A549 (cell line): ENCODE results near the gene MR1.

ENCODE experiments used
- CBX2 ChIP-seq: fragments of 200-600 bp; sonication (generic); IDR thresholded peaks from 2 replicates; pipeline ENCODE4 v1.6.1; 2016; ENCODE audit warnings: low read depth, mild to moderate bottlenecking, borderline replicate concordance
- CTCF ChIP-seq: fragments of >200 bp; sonication (Bioruptor Twin); formaldehyde crosslinking; IDR thresholded peaks from 3 replicates; pipeline ENCODE4 v1.5.1; 2016
- EP300 ChIP-seq, 2 experiments: fragments of >200 bp; sonication (Bioruptor Twin); formaldehyde crosslinking; IDR thresholded peaks; 2 replicates in 1 of 2; 3 replicates in 1 of 2; pipeline ENCODE4 v1.6.1; 2016 to 2017
- JUN ChIP-seq, 2 experiments: fragments of >200 bp; sonication (Bioruptor Twin); formaldehyde crosslinking; IDR thresholded peaks; 2 replicates in 1 of 2; 3 replicates in 1 of 2; pipeline ENCODE4 v1.6.1; 2016 to 2017
- RCOR1 ChIP-seq: fragments of 150-350 bp; IDR thresholded peaks from 2 replicates; pipeline ENCODE4 v1.6.1; 2014; ENCODE audit warnings: antibody characterized with exemption, low read length, low read depth
- RFX5 ChIP-seq: fragments of 450-650 bp; IDR thresholded peaks from 2 replicates; pipeline ENCODE4 v1.7.1; 2014; ENCODE audit warnings: antibody characterized with exemption, mild to moderate bottlenecking, moderate library complexity
- SMC3 ChIP-seq: fragments of >200 bp; sonication (Bioruptor Twin); formaldehyde crosslinking; IDR thresholded peaks from 3 replicates; pipeline ENCODE4 v1.6.1; 2018; ENCODE audit warnings: inconsistent platforms

- TF ChIP-seq RFX5: no peak
- TF ChIP-seq SMC3: no peak
- no peak for TF ChIP-seq CTCF
- TF ChIP-seq EP300 (IDR thresholded peaks at IDR 0.05): no peak
- no peak for TF ChIP-seq JUN (IDR thresholded peaks at IDR 0.05)
- no peak for TF ChIP-seq CBX2
- no peak for TF ChIP-seq RCOR1
Observed at GRCh38 chr1:181076852-181077251, 43.1 kb downstream of the MR1 start.
